Testis (tissue), 3 donors: ENCODE measurements around the gene FAM228A. TPM values are rescaled to one million over a fixed set of nuclear protein-coding genes. Genes with fewer than 3 reads are reported as not detected.

Source experiments
- DNase-seq: peaks from one replicate; pipeline ENCODE4 v3.0.0-alpha.2; 2019
- H3K27ac ChIP-seq, 2 donors: fragments of 200-600 bp; sonication (generic); one replicate each; pipeline ENCODE4 v1.5.1; 2019
- H3K27me3 ChIP-seq: fragments of 200-600 bp; sonication (generic); one replicate; pipeline ENCODE4 v1.5.1; 2019
- H3K36me3 ChIP-seq: fragments of 200-600 bp; sonication (generic); one replicate; pipeline ENCODE4 v1.5.1; 2017; ENCODE audit warnings: low read depth; ENCODE audit errors: missing control alignments
- H3K4me1 ChIP-seq: fragments of 200-600 bp; sonication (generic); one replicate; pipeline ENCODE4 v1.5.1; 2019
- H3K4me3 ChIP-seq, 2 donors: fragments of 200-600 bp; sonication (generic); one replicate each; pipeline ENCODE4 v1.5.1; 2017 to 2019
- H3K9me3 ChIP-seq: fragments of 200-600 bp; sonication (generic); one replicate; pipeline ENCODE4 v1.5.1; 2017
- CTCF ChIP-seq, 3 experiments: fragments of 450-650 bp in 2 of 3; fragments of 200-600 bp in 1 of 3; sonication (generic) in 1 of 3; IDR thresholded peaks; one replicate each; pipeline ENCODE4 v1.5.1; 2016 to 2019; ENCODE audit warnings: antibody characterized with exemption in 3 of 3, mild to moderate bottlenecking in 2 of 3, moderate library complexity in 1 of 3
- POLR2A ChIP-seq: fragments of 450-650 bp; IDR thresholded peaks from one replicate; pipeline ENCODE4 v1.6.1; 2017; ENCODE audit warnings: antibody characterized with exemption, mild to moderate bottlenecking, moderate library complexity
- WGBS, 2 donors: methylation state at CpG; one replicate each; pipeline ENCODE4 v1.1.5; 2018; 5-methylcytosine and 5-hydroxymethylcytosine counted together
- intact Hi-C: fragments of 100-400 bp; cut with DNase I; formaldehyde crosslinking; loops from one replicate; pipeline ENCODE4 v1.15.1; 2023; ENCODE audit warnings: low total_unique reads
- polyA plus RNA-seq: library from polyadenylated mRNA; stranded (reverse); fragments of 350-450 nt; fragmentation: Illumina TruSeq; extraction: RNeasy Lipid Tissue Mini Kit (QIAGEN cat#74804); gene quantifications from one replicate; pipeline ENCODE4 v1.2.3, GENCODE V29; 2014; ENCODE audit warnings: low read depth, low replicate concordance; ENCODE audit not compliant: insufficient read depth
- total RNA-seq, 2 donors: library from RNA; depleted of rRNA; stranded (reverse); fragments of >200 nt; gene quantifications; one replicate each; pipeline ENCODE4 v1.2.3, GENCODE V29; 2016

FAM228A gene
- total and polyA plus RNA-seq, 3 donors from 2014 or later: 29.7 to 72.4 (median 33.4) TPM

- Histone ChIP-seq H3K9me3 (no peaks in the 10 kb centered on the region), H3K27ac (peak overlapping the region in 1 of 2 donors; percentile 4), H3K4me3 (peak overlapping the region; percentile 50 to 63), H3K36me3 (no peaks in the 10 kb centered on the region), H3K27me3 (no peaks in the 10 kb centered on the region), H3K4me1 (no peaks in the 10 kb centered on the region)
- TF ChIP-seq CTCF (IDR thresholded peaks at IDR 0.05) (no peak), POLR2A (no peak)
- WGBS, 2 donors: 60 to 69% methylated on average over 17 of the region's 17 CpGs
- intact Hi-C loops: no loop called here
- DNase-seq: no peak
Observed at GRCh38 chr2:24175631-24176187, 856 bp downstream of the FAM228A start.

- no peak for DNase-seq
- H3K27ac ChIP-seq: no peak overlapping the region
- no peaks in the 10 kb centered on the region for H3K9me3 ChIP-seq
- 69 to 73% methylated on average over 1 of the region's 1 CpG for WGBS, 2 donors
- TF ChIP-seq CTCF (IDR thresholded peaks at IDR 0.05): no peak
- TF ChIP-seq POLR2A: no peak
- H3K36me3 ChIP-seq: no peaks in the 10 kb centered on the region
- intact Hi-C loops: no loop called here
- H3K4me3 ChIP-seq: no peak overlapping the region
- no peaks in the 10 kb centered on the region for H3K4me1 ChIP-seq
- no peaks in the 10 kb centered on the region for H3K27me3 ChIP-seq
Observed at GRCh38 chr2:24176326-24176725, 1.5 kb downstream of the FAM228A start.

GRCh38 chr2:24179683-24180082 lies 4.8 kb downstream of the FAM228A start:
- Histone ChIP-seq H3K4me3 (no peak overlapping the region), H3K36me3 (no peaks in the 10 kb centered on the region), H3K27me3 (no peaks in the 10 kb centered on the region), H3K27ac (no peak overlapping the region), H3K4me1 (peaks cover 12% of the 10 kb centered on the region), H3K9me3 (no peaks in the 10 kb centered on the region)
- TF ChIP-seq POLR2A (no peak), CTCF (IDR thresholded peaks at IDR 0.05) (no peak)
- intact Hi-C loops: no loop called here
- no peak for DNase-seq

- peak; percentile 46 for DNase-seq
- no peaks in the 10 kb centered on the region for H3K9me3 ChIP-seq
- no peak for TF ChIP-seq POLR2A
- no peak for TF ChIP-seq CTCF (IDR thresholded peaks at IDR 0.05)
- H3K4me3 ChIP-seq: no peak overlapping the region
- WGBS, 2 donors: 46% methylated on average over 6 of the region's 6 CpGs
- no peaks in the 10 kb centered on the region for H3K36me3 ChIP-seq
- peaks cover 12% of the 10 kb centered on the region for H3K4me1 ChIP-seq
- no peaks in the 10 kb centered on the region for H3K27me3 ChIP-seq
- intact Hi-C loops: no loop called here
- H3K27ac ChIP-seq: no peak overlapping the region
Observed at GRCh38 chr2:24181849-24182248, 7.0 kb downstream of the FAM228A start.

- H3K27me3 ChIP-seq: no peaks in the 10 kb centered on the region
- no peak for DNase-seq
- H3K36me3 ChIP-seq: no peaks in the 10 kb centered on the region
- H3K27ac ChIP-seq: no peak overlapping the region
- TF ChIP-seq POLR2A: no peak
- TF ChIP-seq CTCF (IDR thresholded peaks at IDR 0.05): no peak
- no peak overlapping the region for H3K4me3 ChIP-seq
- no peaks in the 10 kb centered on the region for H3K9me3 ChIP-seq
- intact Hi-C loops: no loop called here
- 83 to 87% methylated on average over 7 of the region's 7 CpGs for WGBS, 2 donors
- H3K4me1 ChIP-seq: peaks cover 12% of the 10 kb centered on the region
Observed at GRCh38 chr2:24182507-24182906, 7.7 kb downstream of the FAM228A start.
